ENCODE data around the gene OGN. TPM values are rescaled to one million over a fixed set of nuclear protein-coding genes. Genes with fewer than 3 reads are reported as not detected.

Gene OGN, protein sequence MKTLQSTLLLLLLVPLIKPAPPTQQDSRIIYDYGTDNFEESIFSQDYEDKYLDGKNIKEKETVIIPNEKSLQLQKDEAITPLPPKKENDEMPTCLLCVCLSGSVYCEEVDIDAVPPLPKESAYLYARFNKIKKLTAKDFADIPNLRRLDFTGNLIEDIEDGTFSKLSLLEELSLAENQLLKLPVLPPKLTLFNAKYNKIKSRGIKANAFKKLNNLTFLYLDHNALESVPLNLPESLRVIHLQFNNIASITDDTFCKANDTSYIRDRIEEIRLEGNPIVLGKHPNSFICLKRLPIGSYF
- total RNA-seq (2012; rRNA removed), result under 0.01 TPM in 1 of 2 replicates, not detected in the other
- 0.10 TPM in 1 of 2 replicates, not detected in the other for polyA plus RNA-seq (2012; rRNA removed)
- not detected in 2 replicates for polyA plus RNA-seq (2012; cell fraction: cytosol; rRNA removed)
- polyA plus RNA-seq (2012; cell fraction: nucleus; rRNA removed; ENCODE audit: low replicate concordance), result not detected in 2 replicates
- percentile 12 among the genes with signal in this experiment for Bru-seq, nascent RNA
- BruChase-seq, experiment 1, labeled RNA remaining after a 6-hour chase, result percentile 16 among the genes with signal in this experiment
- percentile 10 among the genes with signal in this experiment for BruChase-seq, experiment 2, labeled RNA remaining after a 2-hour chase
- long read RNA-seq, result 0 reads

- H2AK9ac ChIP-seq (replicated peaks; ENCODE audit: low read depth, low read length, poor library complexity), result no peak within 1 kb of the TSS
- H3K18ac ChIP-seq (ENCODE audit: low read depth, low read length), result no peak within 1 kb of the TSS
- ATAC-seq (ENCODE audit: low read depth), result peak; percentile 78
- no TSS peak for BruUV-seq (replicated peaks)
- no peaks in the 10 kb centered on the region for H3K79me1 ChIP-seq (ENCODE audit: low read depth in 1 of 2, low read length in 2 of 2)
- dilution Hi-C loops (cut with HindIII; ENCODE audit: low sequenced_read_pairs, unreplicated experiment), result no loop called here
- no peak within 1 kb of the TSS for H2AFZ ChIP-seq (replicated peaks; ENCODE audit: low read length, poor library complexity)
- H3K9me1 ChIP-seq (ENCODE audit: insufficient read depth, low read length), result 0 out of 2 replicates have a peak, but pooled peaks cover 3% of the 10 kb centered on the region
- H3K4me1 ChIP-seq (ENCODE audit: control insufficient read depth, insufficient read depth, low read length), result peaks cover 5% of the 10 kb centered on the region; the same call in 1 of the 2 replicates
- ChIA-PET CTCF (interaction anchor here (0.6 kb wide), 1 partner anchor 8 kb away, joined by 3 read pairs; no protein-coding TSS in a partner anchor), POLR2A (ENCODE audit: unreplicated experiment) (no interaction called here)
- H4K8ac ChIP-seq (ENCODE audit: low read depth in 2 of 2, low read length in 2 of 2), result no peak within 1 kb of the TSS
- H3K4me3 ChIP-seq (ENCODE audit: insufficient read depth, low read depth, low read length), result no peak within 1 kb of the TSS
- H2BK15ac ChIP-seq (ENCODE audit: low read depth, low read length), result no peak within 1 kb of the TSS
- no peak within 1 kb of the TSS for H4K91ac ChIP-seq (ENCODE audit: insufficient read depth, low read depth, low read length)
- no peak within 1 kb of the TSS for H3K4me2 ChIP-seq (ENCODE audit: low read depth, low read length)
- intact Hi-C loops (cut with micrococcal nuclease), result no loop called here
- WGBS, 2 experiments (ENCODE audit: extremely low coverage in 2 of 2, insufficient read length in 1 of 2), result no CpG with 5 or more reads among the region's 5 CpGs
- no peak within 1 kb of the TSS for H2BK5ac ChIP-seq (ENCODE audit: low read depth, low read length, poor library complexity, severe bottlenecking)
- peak; percentile 47 for DNase-seq
- TF ChIP-seq CTCF (conservative IDR thresholded peaks at IDR 0.05; ENCODE audit: low read depth, low read length) (no peak), POLR2A (IDR thresholded peaks at IDR 0.05; ENCODE audit: low read depth, low read length) (no peak), RCOR1 (IDR thresholded peaks at IDR 0.05; ENCODE audit: insufficient replicate concordance, low read length) (no peak), RFX5 (IDR thresholded peaks at IDR 0.05; ENCODE audit: low read depth, low read length) (no peak), CEBPB (IDR thresholded peaks at IDR 0.05; ENCODE audit: low read depth, low read length) (peak; percentile 43; the same call in 1 of the 2 replicates), MAFK (IDR thresholded peaks at IDR 0.05; ENCODE audit: low read depth, low read length) (peak; percentile 54), RAD21 (IDR thresholded peaks at IDR 0.05; ENCODE audit: low read length) (no peak), CHD1 (IDR thresholded peaks at IDR 0.05; ENCODE audit: low read depth, low read length) (no peak), BHLHE40 (IDR thresholded peaks at IDR 0.05; ENCODE audit: low read depth, low read length) (no peak)
- TF ChIP-seq, protein P1, sequence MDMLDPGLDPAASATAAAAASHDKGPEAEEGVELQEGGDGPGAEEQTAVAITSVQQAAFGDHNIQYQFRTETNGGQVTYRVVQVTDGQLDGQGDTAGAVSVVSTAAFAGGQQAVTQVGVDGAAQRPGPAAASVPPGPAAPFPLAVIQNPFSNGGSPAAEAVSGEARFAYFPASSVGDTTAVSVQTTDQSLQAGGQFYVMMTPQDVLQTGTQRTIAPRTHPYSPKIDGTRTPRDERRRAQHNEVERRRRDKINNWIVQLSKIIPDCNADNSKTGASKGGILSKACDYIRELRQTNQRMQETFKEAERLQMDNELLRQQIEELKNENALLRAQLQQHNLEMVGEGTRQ (IDR thresholded peaks at IDR 0.05; ENCODE audit: low read depth, low read length), result no peak
- no peak within 1 kb of the TSS for H4K5ac ChIP-seq (ENCODE audit: low read depth, low read length)
- no peak within 1 kb of the TSS for H3K56ac ChIP-seq (ENCODE audit: extremely low read depth, insufficient read depth, low read length)
- no peaks in the 10 kb centered on the region for H4K20me1 ChIP-seq (ENCODE audit: insufficient read depth, low read length)
- H3K9ac ChIP-seq (ENCODE audit: low read depth, low read length), result no peak within 1 kb of the TSS
- no peaks in the 10 kb centered on the region for H3K36me3 ChIP-seq (ENCODE audit: control insufficient read depth, insufficient read depth, low read length)
- H3K23ac ChIP-seq (ENCODE audit: low read depth, low read length), result no peak within 1 kb of the TSS
- in situ Hi-C loops (cut with MboI; ENCODE audit: low sequenced_read_pairs), result no loop called here
- H2BK20ac ChIP-seq (ENCODE audit: low read depth, low read length), result no peak within 1 kb of the TSS
- H2AK5ac ChIP-seq (ENCODE audit: low read depth, low read length), result no peak within 1 kb of the TSS
- no peak within 1 kb of the TSS for H3K4ac ChIP-seq (ENCODE audit: low read depth, low read length)
- no peaks in the 10 kb centered on the region for H3K9me3 ChIP-seq (ENCODE audit: control insufficient read depth, insufficient read depth, low read length)
- H3K27ac ChIP-seq (ENCODE audit: insufficient read depth, low read length), result no peak within 1 kb of the TSS; the same call in 1 of the 2 replicates
- H3K14ac ChIP-seq (replicated peaks; ENCODE audit: low read depth, low read length), result no peak within 1 kb of the TSS
- H3K27me3 ChIP-seq (ENCODE audit: control insufficient read depth, insufficient read depth, low read length), result no peaks in the 10 kb centered on the region
- H2BK120ac ChIP-seq (ENCODE audit: low read depth, low read length), result no peak within 1 kb of the TSS
These were observed at the start of gene OGN for GRCh38 chr9:92404042-92404836. Gene OGN, minus strand, starts transcription at chr9:92404578. Its CDS starts 1,171 bp downstream, at chr9:92403407.
